HPDE6-E6E7 (cell line): ENCODE data around the gene MICB.
"Not testable (repeated sequence)": the region's sequence is repeated elsewhere in the genome, so short reads cannot be mapped to it uniquely, and the experiment has no call there.

Experiments used
- DNase-seq: peaks from one replicate; pipeline ENCODE4 v3.0.0; 2011; ENCODE audit warnings: missing footprints; ENCODE audit errors: extremely low spot score

Gene MICB

GRCh38 chr6:31497531-31498476 is at the start of gene MICB:
TSS of gene MICB (plus strand) at chr6:31498145. CDS start at chr6:31498194, 49 bp downstream.
- peak; percentile 69 for DNase-seq

DNA sequence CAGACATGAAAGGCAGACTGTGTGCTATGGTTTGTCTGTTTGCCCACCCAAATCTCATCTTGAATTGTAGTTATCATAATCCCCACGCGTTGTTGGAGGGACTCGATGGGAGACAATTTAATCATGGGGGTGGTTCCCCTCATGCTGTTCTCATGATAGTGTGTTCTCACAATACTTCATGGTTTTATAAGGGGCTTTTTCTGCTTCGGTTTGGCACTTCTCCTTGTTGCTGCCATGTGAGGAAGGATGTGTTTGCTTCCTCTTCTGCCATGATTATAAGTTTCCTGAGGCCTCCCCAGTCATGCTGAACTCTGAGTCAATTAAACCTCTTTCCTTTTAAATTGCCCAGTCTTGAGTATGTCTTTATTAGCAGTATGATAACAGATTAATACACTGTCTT is 47.2 kb upstream of the MICB start:
- DNase-seq = no peak

- no peak for DNase-seq
Measured at GRCh38 chr6:31452859-31453258, 45.1 kb upstream of the MICB start.

DNA sequence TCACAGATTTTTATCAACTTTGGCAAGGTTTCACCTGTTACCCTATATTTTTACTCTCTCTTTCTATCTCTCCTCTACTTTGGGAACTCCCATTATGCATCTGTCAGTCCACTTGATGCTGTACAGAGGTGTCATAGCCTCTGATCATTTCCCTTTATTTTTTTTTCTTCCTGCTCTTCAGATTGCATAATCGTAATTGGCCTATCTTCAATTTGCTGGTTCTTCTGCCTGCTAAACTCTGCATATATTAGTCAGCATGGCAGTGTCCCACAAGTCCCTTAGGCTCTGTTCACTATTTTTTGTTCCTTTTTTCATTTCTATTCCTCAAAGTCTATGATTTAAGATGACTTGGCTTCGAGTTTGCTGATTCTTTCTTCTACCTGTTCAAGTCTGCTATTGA is 44.7 kb upstream of the MICB start:
- DNase-seq = no peak

- DNase-seq = not testable (repeated sequence)
Measured at GRCh38 chr6:31459864-31460263, 38.1 kb upstream of the MICB start.

GRCh38 chr6:31460361-31461025 is 37.5 kb upstream of the MICB start:
- DNase-seq = no peak

GRCh38 chr6:31462026-31462963 is 35.6 kb upstream of the MICB start:
- no peak for DNase-seq

DNA sequence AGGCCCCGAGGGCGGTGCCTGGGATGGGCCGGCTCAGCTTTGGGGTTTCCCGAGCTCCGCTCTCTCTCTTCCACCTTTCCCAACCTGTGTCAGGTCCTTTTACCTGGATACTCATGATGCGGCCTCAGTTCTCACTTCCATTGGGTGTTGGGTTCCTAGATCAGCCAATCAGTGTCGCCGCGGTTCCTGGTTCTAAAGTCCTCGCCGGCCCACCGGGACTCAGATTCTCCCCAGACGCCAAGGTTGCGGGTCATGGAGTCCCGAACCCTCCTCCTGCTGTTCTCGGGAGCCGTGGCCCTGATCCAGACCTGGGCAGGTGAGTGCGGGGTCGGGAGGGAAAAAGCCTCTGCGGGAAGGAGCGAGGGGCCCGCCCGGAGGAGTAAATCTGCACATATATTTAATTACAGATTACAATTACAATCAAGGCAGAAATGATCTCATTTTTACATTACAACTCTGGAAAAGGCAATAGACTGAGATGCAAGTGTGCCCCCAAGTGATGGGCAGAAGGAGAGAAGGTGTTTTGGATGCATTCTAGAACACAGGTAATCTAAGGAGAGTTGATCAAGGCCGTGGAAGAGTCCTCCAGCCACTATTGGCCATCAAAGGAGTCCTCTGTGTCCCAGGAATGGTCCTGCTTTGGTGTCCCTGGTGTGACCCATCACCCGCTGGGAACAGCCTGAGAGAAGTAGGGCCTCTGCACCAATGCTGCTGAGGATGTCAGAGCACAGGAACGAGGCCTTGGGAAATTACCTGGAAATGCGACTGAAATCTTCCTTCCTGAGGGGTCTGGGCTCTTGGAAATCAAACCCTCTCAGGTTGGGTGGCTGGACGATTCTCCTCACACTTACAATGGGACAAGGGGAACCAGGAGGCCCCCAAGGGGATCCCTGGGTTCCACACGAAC is 34.7 kb upstream of the MICB start:
- peak; percentile 94 for DNase-seq

DNA sequence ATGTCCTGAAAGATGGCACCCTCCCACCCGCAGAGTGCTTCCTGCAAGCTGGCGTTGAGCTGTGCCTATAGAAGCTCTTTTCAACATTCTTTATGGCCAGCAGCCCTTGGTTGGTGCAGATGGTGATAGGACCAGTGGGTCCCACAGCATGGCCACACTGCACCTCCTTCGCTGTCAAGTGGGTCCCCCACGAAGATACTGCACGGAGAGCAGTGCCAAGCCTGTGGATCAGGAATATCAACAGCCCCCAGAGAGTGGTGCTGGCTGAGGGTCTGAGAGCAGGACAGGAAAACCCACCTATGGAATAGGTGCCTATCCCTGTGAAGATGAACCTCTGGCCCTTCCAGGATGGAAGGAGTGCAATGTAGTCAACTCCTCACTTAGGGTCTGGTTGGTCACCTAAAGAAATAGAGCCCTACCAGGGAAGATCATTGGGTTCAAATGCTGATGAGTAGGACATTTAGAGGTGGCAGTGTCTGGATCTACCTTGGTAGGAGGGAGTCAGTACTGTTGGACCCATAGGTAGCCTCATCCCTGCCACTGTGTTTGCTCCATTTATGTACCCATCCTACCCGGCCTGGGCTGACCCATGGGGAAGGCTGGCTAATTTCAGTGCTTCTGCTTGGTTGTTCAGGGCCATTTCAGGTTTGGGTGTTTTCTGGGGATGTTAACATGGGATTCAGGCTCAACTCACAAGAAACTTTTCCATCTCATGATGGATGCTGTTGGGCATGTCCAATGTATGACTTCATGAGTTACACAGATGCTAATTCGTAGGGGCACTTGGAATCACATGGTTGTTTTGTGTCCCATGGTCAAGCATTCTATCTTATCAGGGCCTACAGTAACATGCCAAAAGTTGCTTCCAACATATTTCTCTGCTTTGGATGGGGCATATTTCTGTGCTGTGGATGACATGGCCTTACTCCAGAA is 33.4 kb upstream of the MICB start:
- no peak for DNase-seq

- DNase-seq = no peak
Measured at GRCh38 chr6:31465185-31465536, 32.8 kb upstream of the MICB start.

DNA sequence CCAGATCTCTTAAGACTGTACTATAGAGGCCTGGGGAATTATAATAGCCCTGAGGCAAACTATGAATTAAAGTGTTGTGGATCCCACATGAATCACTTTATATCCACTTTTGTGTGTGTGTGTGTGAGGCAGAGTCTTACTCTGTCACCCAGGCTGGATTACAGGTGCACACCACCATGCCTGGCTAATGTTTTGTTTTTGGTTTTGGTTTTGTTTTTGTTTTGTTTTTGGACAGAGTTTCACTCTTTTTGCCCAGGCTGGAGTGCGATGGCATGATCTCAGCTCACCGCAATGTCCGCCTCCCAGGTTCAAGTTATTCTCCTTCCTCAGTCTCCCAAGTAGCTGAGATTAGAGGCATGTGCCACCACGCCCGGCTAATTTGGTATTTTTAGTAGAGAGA is 32.2 kb upstream of the MICB start:
- DNase-seq = no peak

DNA sequence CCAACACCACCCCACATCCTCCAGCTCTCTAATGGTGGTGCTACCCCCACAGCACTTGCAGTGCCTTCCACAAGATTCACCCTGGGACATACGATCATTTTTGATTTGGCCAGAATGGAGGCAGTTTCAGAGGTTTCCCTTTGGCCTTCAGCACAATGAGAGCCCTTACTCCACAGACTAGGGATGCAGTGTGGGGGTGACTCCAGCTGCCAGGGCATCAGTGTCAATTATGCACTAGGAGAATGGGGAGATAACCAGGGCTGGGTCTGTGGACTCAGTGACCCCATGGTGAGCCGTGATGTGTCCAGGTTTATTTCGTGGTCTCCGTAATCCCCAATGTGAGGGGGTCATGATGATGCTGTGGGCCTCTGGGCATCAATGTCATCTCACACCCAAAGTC is 31.5 kb upstream of the MICB start:
- no peak for DNase-seq

GRCh38 chr6:31467151-31467550 is 30.8 kb upstream of the MICB start:
- DNase-seq = no peak

DNA sequence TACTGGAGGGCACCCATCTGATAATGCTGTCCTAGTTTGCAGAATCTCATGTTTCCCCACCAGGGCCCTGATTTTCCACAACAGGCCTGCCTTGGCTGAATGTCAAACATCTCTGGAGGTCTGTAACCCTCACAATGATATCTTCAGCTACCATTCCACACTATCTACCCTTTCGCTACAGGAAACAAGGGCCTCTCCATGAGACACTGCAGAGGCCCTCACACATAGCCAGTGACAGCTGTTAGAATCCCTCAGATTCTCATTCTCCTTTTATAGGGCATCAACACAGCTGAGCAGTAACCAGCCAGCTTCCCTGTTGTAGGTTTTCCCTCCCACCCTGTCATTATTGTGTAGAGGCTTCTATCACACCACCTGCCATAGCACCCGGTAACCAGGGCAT is 29.6 kb upstream of the MICB start:
- no peak for DNase-seq

DNA sequence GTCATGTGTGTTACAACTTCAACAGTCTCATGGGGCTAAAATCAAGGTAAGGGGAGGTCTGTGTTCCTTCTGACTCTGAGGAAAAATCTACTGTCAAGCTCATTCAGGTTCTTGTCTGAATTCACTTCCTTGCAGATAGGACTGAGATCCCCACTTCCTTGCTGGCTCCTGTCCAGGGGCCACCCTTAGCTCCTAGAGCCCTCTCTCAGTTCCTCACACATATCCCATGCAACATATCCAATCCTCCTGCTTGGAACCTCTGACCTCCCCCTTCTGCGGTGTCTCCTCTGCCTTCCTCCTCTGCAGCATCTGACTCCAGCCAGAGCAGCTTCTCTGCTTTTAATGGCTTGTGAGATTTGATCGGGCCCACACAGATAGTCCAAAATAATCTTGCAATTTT is 27.1 kb upstream of the MICB start:
- DNase-seq = no peak

DNA sequence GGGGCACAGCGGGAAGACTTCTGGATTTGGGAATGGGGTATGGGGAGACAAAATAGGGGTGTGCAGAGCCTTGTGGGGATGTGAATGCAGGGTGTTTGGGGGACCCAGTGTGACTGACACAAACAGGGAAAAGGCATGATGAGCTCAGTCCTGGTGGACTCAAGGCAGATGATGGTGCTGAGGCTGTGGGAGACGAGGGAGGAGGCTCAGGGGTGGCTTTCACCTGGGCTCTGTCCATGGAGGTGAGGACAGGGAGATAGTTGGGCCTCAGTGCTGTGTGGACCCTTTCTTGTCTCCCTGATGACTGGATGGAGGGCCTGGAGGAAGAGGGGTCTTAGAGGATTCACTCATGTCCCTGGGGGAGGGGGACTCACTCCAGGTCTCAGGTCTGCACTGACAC is 26.2 kb upstream of the MICB start:
- no peak for DNase-seq

DNA sequence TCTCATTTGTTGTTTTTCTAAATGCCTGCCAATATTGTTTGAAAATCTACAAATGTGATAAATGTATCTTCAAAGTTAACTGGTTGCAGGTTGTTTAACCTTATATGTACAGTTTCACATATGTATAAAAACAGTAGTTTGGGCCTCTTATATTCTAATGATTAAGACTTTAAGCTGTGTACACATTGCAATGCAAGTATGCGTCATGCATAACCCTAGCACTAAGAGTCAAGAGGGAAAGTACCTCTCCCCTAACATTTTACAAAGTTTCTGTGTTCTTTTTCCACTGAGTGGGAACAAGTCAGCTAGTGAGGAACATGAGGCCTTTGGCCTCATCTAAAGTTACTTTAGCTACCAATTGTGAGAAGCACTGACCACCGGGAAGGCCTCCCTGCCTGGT is 25.7 kb upstream of the MICB start:
- no peak for DNase-seq

GRCh38 chr6:31473244-31473643 is 24.7 kb upstream of the MICB start:
- no peak for DNase-seq

DNA sequence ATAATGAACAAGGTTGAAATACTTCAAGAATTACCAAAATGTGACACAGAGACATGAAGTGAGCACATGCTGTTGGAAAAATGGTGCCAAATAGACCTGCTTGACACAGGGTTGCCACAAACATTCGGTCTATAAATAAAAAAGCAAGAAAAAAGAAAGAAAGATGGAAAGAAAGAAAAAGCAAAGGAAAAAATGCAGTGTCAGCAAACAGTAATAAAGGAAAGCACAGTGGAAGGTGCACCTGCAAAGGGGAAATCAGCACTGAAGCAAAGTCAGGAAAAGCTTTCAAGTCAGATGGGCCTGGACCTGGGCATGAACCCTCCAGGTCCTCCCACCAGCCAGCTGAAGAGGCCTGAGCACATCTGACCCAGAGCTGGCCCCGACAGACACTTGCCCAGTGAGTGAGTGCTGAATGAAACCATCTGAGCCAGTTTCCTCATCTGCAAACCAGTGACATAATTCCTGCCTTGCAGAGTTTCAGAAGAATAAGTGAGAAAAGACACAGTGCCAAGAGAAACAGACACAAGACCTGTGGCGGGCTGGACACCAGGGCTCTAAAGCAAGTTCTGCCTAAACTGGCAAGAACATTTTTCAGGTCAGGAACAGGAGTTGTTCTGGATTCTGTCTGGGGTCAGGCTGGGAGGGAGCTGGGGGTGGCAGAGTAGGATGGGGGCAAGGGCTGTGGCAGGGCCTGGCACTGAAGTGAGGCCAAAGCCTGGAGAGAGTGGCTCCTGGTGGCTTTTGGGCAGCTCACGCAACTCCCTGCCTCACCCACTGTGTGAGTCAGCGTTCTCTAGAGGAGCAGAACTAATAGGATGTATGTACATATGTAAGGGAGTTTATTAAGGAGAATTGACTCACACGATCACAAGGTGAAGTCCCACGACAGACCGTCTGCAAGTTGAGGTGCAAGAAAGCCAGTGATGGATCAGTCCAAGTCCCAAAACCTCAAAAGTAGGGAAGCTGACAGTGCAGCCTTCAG is 23.9 kb upstream of the MICB start:
- peak; percentile 69 for DNase-seq
